AG04449 (cell line): ENCODE measurements around the gene TMEM225B.

ENCODE experiments used
- CTCF ChIA-PET: fragments of 350-600 bp; formaldehyde crosslinking; extraction: SDS; loops from one replicate; lab custom pipeline; 2021; ENCODE audit warnings: antibody characterized with exemption; lab: Yijun Ruan, JAX
- POLR2A ChIA-PET: fragments of 400-600, 350-600 bp; formaldehyde crosslinking; extraction: SDS; loops from one replicate; lab custom pipeline; 2020; ENCODE audit warnings: antibody characterized with exemption, inconsistent platforms; lab: Yijun Ruan, JAX
- DNase-seq: peaks from one replicate; pipeline ENCODE4 v3.0.0-alpha.2; 2010; ENCODE audit warnings: low read depth, low spot score
- H3K4me3 ChIP-seq: 2 replicates; pipeline ENCODE4 v1.5.1; 2011; ENCODE audit warnings: low read depth, mild to moderate bottlenecking, control low read depth, low read length
- CTCF ChIP-seq: IDR thresholded peaks from one replicate; pipeline ENCODE4 v1.5.1; 2011; ENCODE audit warnings: mild to moderate bottlenecking, moderate library complexity, low read length, control low read depth, inconsistent platforms; ENCODE audit not compliant: insufficient read depth; ENCODE audit errors: missing control alignments

The TMEM225B gene

GRCh38 chr7:99618726-99619125 is 20.7 kb downstream of the TMEM225B start:
- CTCF ChIA-PET = interaction anchor here (1.3 kb wide), 1 partner anchor 119 kb away, joined by 3 read pairs; no protein-coding TSS in a partner anchor
- H3K4me3 ChIP-seq = no peak overlapping the region
- POLR2A ChIA-PET = no interaction called here
- DNase-seq = peak; percentile 55
- no peak for TF ChIP-seq CTCF

- H3K4me3 ChIP-seq = no peak overlapping the region
- no peak for DNase-seq
- CTCF ChIA-PET = no interaction called here
- no peak for TF ChIP-seq CTCF
- POLR2A ChIA-PET = no interaction called here
Measured at GRCh38 chr7:99619571-99620130, 21.6 kb downstream of the TMEM225B start.

- H3K4me3 ChIP-seq = no peak overlapping the region
- DNase-seq = no peak
- ChIA-PET POLR2A (no interaction called here), CTCF (interaction anchor here (0.8 to 2.2 kb wide), 2 partner anchors 9 to 20 kb away, joined by 3 to 6 read pairs; no protein-coding TSS in a partner anchor)
- TF ChIP-seq CTCF = no peak
Measured at GRCh38 chr7:99621271-99621670, 23.2 kb downstream of the TMEM225B start.

DNA sequence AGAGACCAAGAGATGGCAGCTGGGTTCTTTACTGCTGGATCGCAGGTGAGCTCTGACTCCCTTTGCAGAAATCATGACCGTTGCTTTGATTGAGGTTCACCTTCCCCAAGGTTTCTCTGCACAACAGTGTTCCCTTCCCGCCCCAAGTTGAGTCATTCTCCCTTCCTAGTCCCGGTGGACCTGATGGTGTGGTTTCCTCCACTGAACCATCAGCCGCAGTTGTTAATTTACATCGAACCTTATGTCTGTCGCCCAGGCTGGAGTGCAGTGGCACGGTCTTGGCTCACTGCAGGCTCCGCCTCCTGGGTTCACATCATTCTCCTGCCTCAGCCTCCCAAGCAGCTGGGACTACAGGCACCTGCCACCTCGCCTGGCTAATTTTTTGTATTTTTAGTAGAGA is 24.5 kb downstream of the TMEM225B start:
- ChIA-PET POLR2A (no interaction called here), CTCF (interaction anchor here (2.2 kb wide), 1 partner anchor 8 kb away, joined by 6 read pairs; no protein-coding TSS in a partner anchor)
- no peak for DNase-seq
- H3K4me3 ChIP-seq = no peak overlapping the region
- TF ChIP-seq CTCF = no peak

DNA sequence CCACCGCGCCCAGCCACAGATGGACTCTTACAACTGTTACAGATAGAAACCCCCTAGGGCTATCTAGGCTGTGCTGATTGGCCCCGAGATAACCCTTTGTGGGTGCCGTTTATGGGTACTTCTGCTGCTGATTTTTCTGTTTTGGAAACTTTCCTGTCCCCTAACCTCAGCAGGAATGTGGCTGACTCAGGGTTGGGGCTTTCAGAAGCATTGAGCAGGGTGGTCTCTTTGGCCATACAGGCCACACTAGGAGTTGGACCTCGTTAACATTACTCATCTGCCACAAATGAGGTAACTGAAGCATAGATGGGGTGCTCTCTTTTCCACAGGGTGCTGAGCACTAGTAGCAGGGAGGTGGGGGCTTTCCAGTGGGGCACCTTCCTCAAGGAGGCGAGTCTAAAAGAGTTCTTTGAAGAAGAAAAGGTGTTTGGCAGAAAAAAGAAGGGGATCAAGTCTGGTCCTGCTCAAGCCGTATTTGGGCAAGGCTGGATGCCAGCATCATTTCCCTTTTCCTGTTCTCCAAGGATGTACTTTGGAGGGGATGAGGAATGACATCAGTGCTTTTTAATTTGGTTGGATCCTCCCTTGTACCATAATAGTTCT is 25.1 kb downstream of the TMEM225B start:
- no peak for DNase-seq
- no peak for TF ChIP-seq CTCF
- CTCF ChIA-PET = no interaction called here
- no peak overlapping the region for H3K4me3 ChIP-seq
- POLR2A ChIA-PET = no interaction called here

DNA sequence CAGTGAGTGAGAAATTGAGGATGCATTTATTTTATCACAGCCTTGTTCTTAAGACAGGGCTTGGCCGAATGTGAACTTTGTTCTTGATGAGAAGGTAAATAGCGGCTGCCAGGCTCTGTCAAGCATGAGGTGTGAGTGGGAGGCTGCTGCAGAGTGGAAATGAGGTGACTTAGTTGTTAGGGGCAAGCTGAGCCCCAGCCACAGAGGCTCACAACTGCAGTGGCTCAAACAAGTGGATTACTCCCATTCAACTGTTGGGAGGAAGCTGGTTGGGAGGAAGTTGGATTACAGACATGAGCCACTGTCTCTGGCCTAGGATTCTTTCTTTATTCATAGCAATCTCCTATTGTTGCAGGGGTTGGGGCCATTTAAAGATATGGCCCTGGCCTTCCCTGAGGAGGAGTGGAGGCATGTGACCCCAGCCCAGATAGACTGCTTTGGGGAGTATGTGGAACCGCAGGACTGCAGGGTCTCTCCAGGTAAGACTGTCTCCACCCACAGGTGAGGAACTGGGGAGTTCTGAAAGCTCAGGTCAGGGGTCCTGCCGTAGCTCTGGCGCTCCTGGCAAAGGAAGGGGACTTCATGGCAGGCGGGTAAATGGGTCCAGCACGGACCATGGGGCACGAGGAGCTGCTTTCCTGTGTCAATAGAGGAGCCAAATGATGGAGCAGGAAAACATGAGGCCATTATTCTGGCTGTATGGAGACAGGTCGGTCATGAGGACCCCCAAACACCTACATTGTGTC is 25.8 kb downstream of the TMEM225B start:
- CTCF ChIA-PET = no interaction called here
- DNase-seq = no peak
- TF ChIP-seq CTCF = no peak
- POLR2A ChIA-PET = interaction anchor here (1.3 kb wide), 1 partner anchor 215 kb away, joined by 3 read pairs; the partner anchor contains the start of genes BUD31 and PDAP1
- no peak overlapping the region for H3K4me3 ChIP-seq
